DND-41 (cell line): ENCODE data around the gene B3GNT5.

Source experiments
- ATAC-seq: fragments of 200-7000 bp; cut with Tn5 transposase; 3 replicates; pipeline ENCODE4 v1.9.1; 2021; ENCODE audit warnings: low read depth; ENCODE audit not compliant: insufficient read depth
- DNase-seq: peaks from one replicate; pipeline ENCODE4 v3.0.0-alpha.2; 2020
- H2AFZ ChIP-seq: 2 replicates; pipeline ENCODE4 v1.6.0; 2012; ENCODE audit warnings: low read depth, low read length
- H3K27ac ChIP-seq: 2 replicates; pipeline ENCODE4 v1.5.1; 2012; ENCODE audit warnings: low read length, inconsistent platforms
- H3K27me3 ChIP-seq: fragments of 200-600 bp; sonication (generic); 2 replicates; pipeline ENCODE4 v1.6.0; 2012; ENCODE audit warnings: low read length, mild to moderate bottlenecking, inconsistent platforms; ENCODE audit not compliant: insufficient read depth, poor library complexity
- H3K36me3 ChIP-seq: 2 replicates; pipeline ENCODE4 v1.5.1; 2012; ENCODE audit warnings: low read length, inconsistent platforms; ENCODE audit not compliant: insufficient read depth
- H3K4me1 ChIP-seq: 2 replicates; pipeline ENCODE4 v1.5.1; 2012; ENCODE audit warnings: mild to moderate bottlenecking, low read length; ENCODE audit not compliant: insufficient read depth
- H3K4me2 ChIP-seq: 2 replicates; pipeline ENCODE4 v1.6.0; 2012; ENCODE audit warnings: mild to moderate bottlenecking, moderate library complexity, low read length, inconsistent platforms; ENCODE audit not compliant: insufficient read depth
- H3K4me3 ChIP-seq, 2 experiments: fragments of 200-600 bp in 1 of 2; shearing (Covaris generic) in 1 of 2; 2 replicates each; pipeline ENCODE4 v1.5.1; 2012 to 2016; ENCODE audit warnings: inconsistent platforms in 2 of 2, low read length in 2 of 2, mild to moderate bottlenecking in 2 of 2, low read depth in 1 of 2, moderate library complexity in 1 of 2
- H3K79me2 ChIP-seq: 2 replicates; pipeline ENCODE4 v1.6.0; 2012; ENCODE audit warnings: low read length, inconsistent platforms; ENCODE audit not compliant: insufficient read depth
- H3K9ac ChIP-seq: 2 replicates; pipeline ENCODE4 v1.6.0; 2012; ENCODE audit warnings: low read depth, mild to moderate bottlenecking, inconsistent platforms, low read length, moderate library complexity
- H3K9me3 ChIP-seq: 2 replicates; pipeline ENCODE4 v1.5.1; 2012; ENCODE audit warnings: low read length, moderate library complexity, mild to moderate bottlenecking, inconsistent platforms; ENCODE audit not compliant: insufficient read depth, severe bottlenecking
- H4K20me1 ChIP-seq: 2 replicates; pipeline ENCODE4 v1.6.0; 2012; ENCODE audit warnings: low read length; ENCODE audit not compliant: insufficient read depth
- CTCF ChIP-seq: IDR thresholded peaks from 2 replicates; pipeline ENCODE4 v1.5.1; 2012; ENCODE audit warnings: borderline replicate concordance, low read length, moderate library complexity, mild to moderate bottlenecking; ENCODE audit not compliant: poor library complexity, severe bottlenecking; ENCODE audit errors: extremely low read depth
- EZH2 ChIP-seq: IDR thresholded peaks from 3 replicates; pipeline ENCODE4 v1.6.1; 2012; ENCODE audit warnings: borderline replicate concordance, low read depth, mild to moderate bottlenecking, moderate library complexity, low read length, inconsistent platforms; ENCODE audit not compliant: severe bottlenecking

Gene B3GNT5

GRCh38 chr3:183278479-183279088 lies 25.5 kb downstream of the B3GNT5 start:
- ATAC-seq: no peak

GRCh38 chr3:183279371-183279770 lies 26.3 kb downstream of the B3GNT5 start:
- DNase-seq (no peak), ATAC-seq (no peak)
- Histone ChIP-seq H2AFZ (no peak overlapping the region), H3K9me3 (no peaks in the 10 kb centered on the region), H3K36me3 (no peaks in the 10 kb centered on the region), H3K27me3 (no peaks in the 10 kb centered on the region), H3K4me2 (no peak overlapping the region), H3K79me2 (no peaks in the 10 kb centered on the region), H3K4me3 (no peak overlapping the region), H3K9ac (no peak overlapping the region), H3K27ac (no peak overlapping the region), H4K20me1 (no peaks in the 10 kb centered on the region), H3K4me1 (0 out of 2 replicates have a peak, but pooled peaks cover 6% of the 10 kb centered on the region)
- TF ChIP-seq EZH2 (no peak), CTCF (no peak)

More at GRCh38 chr3:183278479-183279088, 25.5 kb downstream of the B3GNT5 start:
- Histone ChIP-seq H3K79me2 (no peaks in the 10 kb centered on the region), H3K36me3 (no peaks in the 10 kb centered on the region), H3K27me3 (no peaks in the 10 kb centered on the region), H2AFZ (no peak overlapping the region), H3K4me2 (no peak overlapping the region), H4K20me1 (no peaks in the 10 kb centered on the region), H3K9ac (no peak overlapping the region), H3K4me1 (0 out of 2 replicates have a peak, but pooled peaks cover 6% of the 10 kb centered on the region), H3K27ac (no peak overlapping the region), H3K4me3 (no peak overlapping the region), H3K9me3 (no peaks in the 10 kb centered on the region)
- no peak for DNase-seq
- TF ChIP-seq CTCF: no peak
- no peak for TF ChIP-seq EZH2

- H2AFZ ChIP-seq: no peak overlapping the region
- TF ChIP-seq EZH2 (no peak), CTCF (no peak)
- H3K27me3 ChIP-seq: no peaks in the 10 kb centered on the region
- no peaks in the 10 kb centered on the region for H3K9me3 ChIP-seq
- DNase-seq: no peak
- H3K9ac ChIP-seq: no peak overlapping the region
- no peak overlapping the region for H3K27ac ChIP-seq
- H3K79me2 ChIP-seq: no peaks in the 10 kb centered on the region
- no peak overlapping the region for H3K4me3 ChIP-seq
- ATAC-seq: no peak
- no peaks in the 10 kb centered on the region for H3K36me3 ChIP-seq
- peaks cover 13% of the 10 kb centered on the region for H3K4me1 ChIP-seq
- no peaks in the 10 kb centered on the region for H4K20me1 ChIP-seq
- H3K4me2 ChIP-seq: no peak overlapping the region
Measured at GRCh38 chr3:183281126-183281797, 28.2 kb downstream of the B3GNT5 start.
